Uterine smooth muscle cell (primary cell): ENCODE data around the gene POLR2F. TPM values are rescaled to one million over a fixed set of nuclear protein-coding genes. Genes with fewer than 3 reads are reported as not detected.

Experiments
- total RNA-seq: library from RNA; depleted of rRNA; stranded (reverse); fragments of >200 nt; gene quantifications from 2 replicates; pipeline ENCODE4 v1.2.3, GENCODE V29; 2014

POLR2F gene
- 34.7 and 51.5 TPM in 2 replicates for total RNA-seq

DNA sequence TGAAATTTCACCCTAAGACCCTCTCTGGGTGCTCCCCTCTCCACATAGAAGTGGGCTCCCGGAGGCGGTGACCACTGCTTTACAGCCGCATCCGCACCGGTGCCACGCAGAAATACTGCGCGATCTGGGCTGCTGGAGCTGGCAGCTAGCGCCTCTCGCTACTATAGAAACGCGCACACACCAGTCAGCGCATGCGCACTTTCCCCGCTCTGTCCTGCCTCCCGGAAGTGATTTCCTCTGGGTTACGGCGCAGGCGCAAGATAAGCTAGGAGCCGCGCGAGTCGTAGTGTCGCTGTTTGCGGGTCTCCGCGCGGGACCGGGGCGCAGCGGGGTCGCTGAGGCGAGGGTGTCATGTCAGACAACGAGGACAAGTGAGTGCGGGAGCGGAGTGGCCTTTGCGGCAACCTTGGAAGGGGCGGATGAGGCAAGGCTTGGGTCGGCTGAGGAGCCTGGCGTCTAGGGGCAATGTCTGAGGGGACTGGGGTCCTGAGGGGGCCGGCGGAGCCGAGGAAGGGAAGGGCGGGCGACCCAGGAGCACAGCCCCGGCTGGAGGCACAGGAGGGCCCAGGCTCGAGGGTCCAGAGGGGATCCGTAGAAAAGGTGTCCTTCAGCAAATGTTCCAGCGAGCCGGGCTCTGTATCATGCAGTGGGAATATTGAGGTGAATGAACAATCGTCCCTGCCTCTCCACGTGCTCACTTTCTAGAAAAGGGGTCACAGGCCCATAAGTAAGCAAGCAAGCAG, at the start of gene POLR2F, which contains the start of gene C22orf23:
Gene POLR2F, plus strand, starts transcription at position 263 of the 743 bp plus-strand sequence. Its CDS starts 89 bp downstream, at position 352.
Gene C22orf23, minus strand, starts transcription at position 165 of the 743 bp plus-strand sequence. CDS start 452 bp downstream, outside the sequence.

DNA sequence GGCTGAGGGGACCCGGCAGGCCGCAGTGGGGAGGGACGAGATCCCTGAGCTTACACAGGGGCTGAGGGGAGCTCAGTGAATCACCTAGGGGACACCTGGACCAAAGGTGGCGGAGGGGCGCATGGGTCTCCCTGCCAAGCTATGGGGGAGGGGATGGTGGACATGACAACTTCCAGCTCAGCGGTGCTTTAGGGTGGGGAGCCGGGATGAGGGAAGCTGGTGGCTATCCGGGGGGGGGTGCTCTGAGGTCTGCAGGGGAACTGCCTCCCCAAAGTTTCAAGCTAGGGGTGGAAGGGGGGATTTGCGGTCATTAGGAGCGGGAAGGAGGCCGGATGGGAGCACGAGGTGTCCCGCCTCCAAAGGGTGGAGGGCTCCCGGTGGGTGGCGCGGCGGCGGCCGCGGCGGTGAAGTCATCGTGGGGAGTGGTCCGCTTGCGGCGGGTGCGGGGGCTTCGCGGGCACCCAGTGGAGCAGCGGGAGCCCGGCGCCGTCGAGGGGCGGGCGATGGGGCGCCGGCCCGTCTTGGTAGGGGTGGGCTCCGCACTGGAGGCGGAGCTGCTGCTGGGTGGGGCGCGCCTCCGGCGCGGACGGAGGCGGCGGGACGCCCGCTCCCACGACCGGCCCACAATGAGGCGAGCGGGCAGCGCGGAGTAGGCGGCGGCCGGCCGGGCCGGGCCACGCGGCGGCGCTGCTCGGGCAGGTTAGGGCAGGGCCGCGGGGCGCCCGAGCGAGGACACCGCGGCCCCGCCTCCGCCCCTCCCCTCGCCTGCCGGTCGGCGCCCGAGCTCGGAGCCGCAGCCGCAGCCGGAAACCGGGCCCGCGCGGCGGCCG, 47.8 kb upstream of the POLR2F start, which contains the start of gene MICALL1:
Gene MICALL1, plus strand, starts transcription at position 764 of the 830 bp plus-strand sequence. CDS start 126 bp downstream, outside the sequence.

DNA sequence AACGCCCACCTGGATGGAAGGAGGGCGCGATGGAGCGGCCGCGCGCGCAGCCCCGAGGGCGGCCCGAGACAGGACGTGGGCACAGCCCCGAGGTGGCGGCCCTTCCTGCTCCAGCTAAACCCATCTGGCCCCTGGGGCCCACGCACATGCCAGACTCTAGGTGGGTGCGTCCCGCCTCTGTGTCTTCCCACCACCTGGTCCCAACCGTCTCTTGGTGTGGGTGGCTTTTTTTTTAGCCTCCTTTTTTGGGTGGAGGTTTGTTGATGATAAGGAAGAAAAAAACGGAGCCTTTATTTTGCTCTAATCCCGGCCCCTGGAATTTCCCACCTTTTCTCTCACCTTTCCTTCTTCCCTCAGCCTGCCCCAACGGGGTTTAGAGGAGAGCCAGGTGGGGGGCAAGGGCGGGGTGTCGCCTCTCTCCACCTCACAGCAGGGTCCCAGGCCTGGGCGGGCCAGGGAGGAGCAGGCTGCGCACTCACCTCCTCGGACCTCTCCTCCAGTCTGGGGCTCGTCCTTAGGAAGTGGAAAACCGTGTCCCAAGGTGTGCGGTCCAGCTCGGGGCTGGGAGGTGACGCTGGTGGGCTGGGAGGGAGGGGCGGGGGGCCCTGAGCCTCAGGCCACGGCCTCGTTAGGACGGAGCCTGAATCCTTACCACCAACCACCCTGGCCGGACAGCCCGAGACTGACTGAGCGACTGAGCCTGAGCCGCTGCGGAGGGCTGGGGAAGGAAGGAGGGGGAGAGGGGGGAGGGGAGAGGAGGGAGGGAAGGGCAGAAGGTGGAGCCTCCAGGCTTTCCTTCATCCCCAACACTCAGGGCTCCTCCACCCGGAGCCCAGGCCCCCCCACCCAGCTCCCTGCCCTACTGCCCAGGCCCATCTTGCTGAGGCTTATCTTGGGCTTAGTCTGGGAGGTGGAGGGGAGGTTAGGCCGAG, 30.6 kb downstream of the POLR2F start, which contains the start of gene SOX10:
Gene SOX10, minus strand, starts transcription at position 696 of the 932 bp plus-strand sequence. CDS start 771 bp downstream, outside the sequence.

Other genes with a start within 250 kb of the POLR2F start
- 28.2 and 30.2 TPM in 2 replicates for gene GCAT, start 145.8 kb upstream of the POLR2F start, total RNA-seq
- not detected in 2 replicates for gene GALR3, start 130.3 kb upstream of the POLR2F start, total RNA-seq
- 28.9 and 41.1 TPM in 2 replicates for gene ANKRD54, start 109.4 kb upstream of the POLR2F start, total RNA-seq
- 290 and 298 TPM in 2 replicates for gene EIF3L, start 104.3 kb upstream of the POLR2F start, total RNA-seq
- 37.2 and 38.0 TPM in 2 replicates for gene MICALL1, start 47.4 kb upstream of the POLR2F start, total RNA-seq
- 0.33 and 0.62 TPM in 2 replicates for gene C22orf23, start 98 bp upstream of the POLR2F start, total RNA-seq
- gene SOX10, start 30.9 kb downstream of the POLR2F start, total RNA-seq, result not detected in 2 replicates
- gene PICK1, start 103.7 kb downstream of the POLR2F start, total RNA-seq, result 6.5 and 12.2 TPM in 2 replicates
- 0.25 TPM in 1 of 2 replicates, not detected in the other for gene SLC16A8, start 130.5 kb downstream of the POLR2F start, total RNA-seq
- 5.1 and 7.2 TPM in 2 replicates for gene BAIAP2L2, start 157.0 kb downstream of the POLR2F start, total RNA-seq
- gene PLA2G6, start 228.1 kb downstream of the POLR2F start, total RNA-seq, result 8.4 and 17.0 TPM in 2 replicates
- 43.5 and 54.1 TPM in 2 replicates for gene MAFF, start 248.3 kb downstream of the POLR2F start, total RNA-seq